ENCODE results near the gene AOAH.

AOAH gene

GRCh38 chr7:36602511-36602910 lies 121.8 kb downstream of the AOAH start:
- no peak for DNase-seq (ENCODE audit: low read depth in 2 of 2)

- no peak for DNase-seq (ENCODE audit: low read depth in 2 of 2)
These were observed 122.7 kb downstream of the AOAH start for GRCh38 chr7:36601601-36602000.

- peak in 1 of 2 donors; percentile 31 for DNase-seq (ENCODE audit: low read depth in 2 of 2)
These were observed 123.3 kb downstream of the AOAH start for GRCh38 chr7:36600869-36601530.

GRCh38 chr7:36600314-36600682 lies 124.0 kb downstream of the AOAH start:
- no peak for DNase-seq (ENCODE audit: low read depth in 2 of 2)

GRCh38 chr7:36599645-36600313 lies 124.5 kb downstream of the AOAH start:
- no peak for DNase-seq (ENCODE audit: low read depth in 2 of 2)

- no peak for DNase-seq (ENCODE audit: low read depth in 2 of 2)
These were observed 126.1 kb downstream of the AOAH start for GRCh38 chr7:36598054-36598674.

GRCh38 chr7:36597090-36597773 lies 127.1 kb downstream of the AOAH start:
- no peak for DNase-seq (ENCODE audit: low read depth in 2 of 2)

GRCh38 chr7:36594445-36594844 lies 129.8 kb downstream of the AOAH start:
- no peak for DNase-seq (ENCODE audit: low read depth in 2 of 2)

GRCh38 chr7:36591636-36592035 lies 132.7 kb downstream of the AOAH start:
- no peak for DNase-seq (ENCODE audit: low read depth in 2 of 2)

- no peak for DNase-seq (ENCODE audit: low read depth in 2 of 2)
These were observed 134.9 kb downstream of the AOAH start for GRCh38 chr7:36589391-36589790.

- no peak for DNase-seq (ENCODE audit: low read depth in 2 of 2)
These were observed 141.0 kb downstream of the AOAH start for GRCh38 chr7:36583318-36583717.

- no peak for DNase-seq (ENCODE audit: low read depth in 2 of 2)
These were observed 148.5 kb downstream of the AOAH start for GRCh38 chr7:36575832-36576231.

GRCh38 chr7:36573066-36573465 lies 151.2 kb downstream of the AOAH start:
- no peak for DNase-seq (ENCODE audit: low read depth in 2 of 2)

- no peak for DNase-seq (ENCODE audit: low read depth in 2 of 2)
These were observed 153.1 kb downstream of the AOAH start for GRCh38 chr7:36571190-36571560.

- no peak for DNase-seq (ENCODE audit: low read depth in 2 of 2)
These were observed 153.6 kb downstream of the AOAH start for GRCh38 chr7:36570528-36571189.

- no peak for DNase-seq (ENCODE audit: low read depth in 2 of 2)
These were observed 155.8 kb downstream of the AOAH start for GRCh38 chr7:36568452-36568849.

GRCh38 chr7:36567699-36568451 lies 156.4 kb downstream of the AOAH start:
- DNase-seq (ENCODE audit: low read depth in 2 of 2): no peak

- no peak for DNase-seq (ENCODE audit: low read depth in 2 of 2)
These were observed 158.4 kb downstream of the AOAH start for GRCh38 chr7:36565792-36566356.

- no peak for DNase-seq (ENCODE audit: low read depth in 2 of 2)
These were observed 159.8 kb downstream of the AOAH start for GRCh38 chr7:36564489-36564888.

GRCh38 chr7:36563706-36564327 lies 160.5 kb downstream of the AOAH start:
- no peak for DNase-seq (ENCODE audit: low read depth in 2 of 2)

GRCh38 chr7:36562121-36562520 lies 162.2 kb downstream of the AOAH start:
- no peak for DNase-seq (ENCODE audit: low read depth in 2 of 2)
